KOPT-K1 (cell line): ENCODE results near the gene ZNF324.
"Not testable (repeated sequence)": the region's sequence is repeated elsewhere in the genome, so short reads cannot be mapped to it uniquely, and the experiment has no call there.

Source experiments
- H3K27ac ChIP-seq: fragments of 200-600 bp; sonication (generic); 2 replicates; pipeline ENCODE4 v1.5.1; 2016; ENCODE audit warnings: antibody characterized with exemption, mild to moderate bottlenecking, low read depth, low read length; ENCODE audit not compliant: poor library complexity, severe bottlenecking
- H3K36me3 ChIP-seq: fragments of 200-600 bp; sonication (generic); 2 replicates; pipeline ENCODE4 v1.5.1; 2017; ENCODE audit warnings: antibody characterized with exemption, mild to moderate bottlenecking, low read length, moderate library complexity; ENCODE audit not compliant: insufficient read depth
- H3K9me3 ChIP-seq: fragments of 200-600 bp; sonication (generic); 2 replicates; pipeline ENCODE4 v1.5.1; 2017; ENCODE audit warnings: antibody characterized with exemption, low read length, mild to moderate bottlenecking; ENCODE audit not compliant: insufficient read depth, poor library complexity, severe bottlenecking

ZNF324 gene

GRCh38 chr19:58460039-58460438 lies 6.8 kb upstream of the ZNF324 start:
- Histone ChIP-seq H3K9me3 (no peaks in the 10 kb centered on the region), H3K36me3 (peaks cover 17% of the 10 kb centered on the region; the same call in 1 of the 2 replicates), H3K27ac (no peak overlapping the region)

GRCh38 chr19:58466089-58466759 lies 656 bp upstream of the ZNF324 start:
- peak overlapping the region; percentile 62 for H3K27ac ChIP-seq
- peaks cover 22% of the 10 kb centered on the region; the same call in 1 of the 2 replicates for H3K36me3 ChIP-seq
- H3K9me3 ChIP-seq: no peaks in the 10 kb centered on the region

GRCh38 chr19:58468216-58468839 lies 1.4 kb downstream of the ZNF324 start:
- Histone ChIP-seq H3K36me3 (peaks cover 41% of the 10 kb centered on the region), H3K27ac (peak overlapping the region; percentile 13), H3K9me3 (no peaks in the 10 kb centered on the region)

GRCh38 chr19:58469241-58470013 lies 2.5 kb downstream of the ZNF324 start:
- H3K9me3 ChIP-seq: no peaks in the 10 kb centered on the region
- H3K36me3 ChIP-seq: peaks cover 48% of the 10 kb centered on the region
- H3K27ac ChIP-seq: no peak overlapping the region

- not testable (repeated sequence) for H3K27ac ChIP-seq, H3K9me3 ChIP-seq
- peaks cover 48% of the 10 kb centered on the region for H3K36me3 ChIP-seq
These were observed 4.1 kb downstream of the ZNF324 start for GRCh38 chr19:58470837-58471543.

GRCh38 chr19:58471736-58472135 lies 4.9 kb downstream of the ZNF324 start:
- peaks cover 48% of the 10 kb centered on the region for H3K36me3 ChIP-seq
- H3K27ac ChIP-seq: no peak overlapping the region
- no peaks in the 10 kb centered on the region for H3K9me3 ChIP-seq

GRCh38 chr19:58473775-58474174 lies 6.9 kb downstream of the ZNF324 start:
- no peak overlapping the region for H3K27ac ChIP-seq
- H3K9me3 ChIP-seq: no peaks in the 10 kb centered on the region
- peaks cover 48% of the 10 kb centered on the region for H3K36me3 ChIP-seq

- H3K27ac ChIP-seq: peak overlapping the region; percentile 97
- H3K36me3 ChIP-seq: peaks cover 43% of the 10 kb centered on the region
- H3K9me3 ChIP-seq: no peaks in the 10 kb centered on the region
These were observed 7.6 kb downstream of the ZNF324 start for GRCh38 chr19:58474291-58474996.

GRCh38 chr19:58474997-58475713 lies 8.3 kb downstream of the ZNF324 start:
- no peaks in the 10 kb centered on the region for H3K9me3 ChIP-seq
- peak overlapping the region; percentile 97 for H3K27ac ChIP-seq
- H3K36me3 ChIP-seq: peaks cover 37% of the 10 kb centered on the region

- Histone ChIP-seq H3K27ac (peak within 1 kb of the TSS; percentile 97), H3K36me3 (peaks cover 38% of the 10 kb centered on the region), H3K9me3 (no peaks in the 10 kb centered on the region)
These were observed 9.0 kb downstream of the ZNF324 start, which contains the start of gene ZNF446 for GRCh38 chr19:58475714-58476497. Gene ZNF446, plus strand, starts transcription at chr19:58476352. Its CDS starts 867 bp downstream, at chr19:58477219.

- H3K27ac ChIP-seq: peak overlapping the region; percentile 97
- H3K36me3 ChIP-seq: peaks cover 41% of the 10 kb centered on the region
These were observed 9.7 kb downstream of the ZNF324 start for GRCh38 chr19:58476498-58477015.

GRCh38 chr19:58477130-58477529 lies 10.2 kb downstream of the ZNF324 start:
- Histone ChIP-seq H3K27ac (peak overlapping the region; percentile 97), H3K36me3 (peaks cover 35% of the 10 kb centered on the region), H3K9me3 (no peaks in the 10 kb centered on the region)

More at GRCh38 chr19:58476498-58477015, 9.7 kb downstream of the ZNF324 start:
- H3K9me3 ChIP-seq: no peaks in the 10 kb centered on the region

- peak overlapping the region; percentile 97 for H3K27ac ChIP-seq
- H3K36me3 ChIP-seq: peaks cover 28% of the 10 kb centered on the region
- no peaks in the 10 kb centered on the region for H3K9me3 ChIP-seq
These were observed 11.0 kb downstream of the ZNF324 start for GRCh38 chr19:58477871-58478270.
